Putamen (tissue), 1 donor: Measurements from ENCODE around the gene INSYN2B.

Experiments used
- DNase-seq: peaks from one replicate; pipeline ENCODE4 v3.0.0-alpha.2; 2016; ENCODE audit warnings: low spot score

Gene INSYN2B

DNA sequence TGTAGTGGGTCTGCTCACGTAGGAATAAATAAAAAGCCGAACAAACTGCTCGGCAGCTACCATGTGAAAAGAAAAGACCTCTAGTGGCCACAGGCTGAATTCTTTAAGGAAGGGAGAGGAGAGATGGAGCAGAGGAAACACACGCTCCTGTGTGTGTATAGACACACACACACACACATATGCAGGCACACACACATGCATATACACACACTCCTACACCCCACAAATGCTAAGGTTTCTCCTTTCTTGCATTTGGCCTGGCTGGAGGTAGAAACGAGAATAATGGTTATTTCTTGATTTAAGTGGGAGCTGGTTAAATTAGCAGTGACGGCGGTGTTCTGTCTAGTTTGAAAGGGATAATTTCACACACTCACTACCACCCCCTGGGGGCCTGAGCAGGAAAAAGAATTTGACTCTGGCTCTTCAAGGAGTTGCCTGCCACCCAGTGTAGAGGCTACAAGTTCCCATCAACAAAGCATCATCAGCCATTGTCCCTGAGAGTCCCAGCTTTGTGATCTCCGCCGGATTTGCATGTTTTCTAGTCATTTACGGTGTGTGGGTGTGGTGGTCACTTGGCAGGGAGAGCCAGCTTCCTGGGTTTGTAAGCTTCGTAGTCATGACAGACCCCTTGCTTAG, at the start of gene INSYN2B:
Gene INSYN2B, minus strand, starts transcription at position 78 of the 636 bp plus-strand sequence. CDS start 96,597 bp downstream, outside the sequence.
- peak; percentile 93 for DNase-seq

DNA sequence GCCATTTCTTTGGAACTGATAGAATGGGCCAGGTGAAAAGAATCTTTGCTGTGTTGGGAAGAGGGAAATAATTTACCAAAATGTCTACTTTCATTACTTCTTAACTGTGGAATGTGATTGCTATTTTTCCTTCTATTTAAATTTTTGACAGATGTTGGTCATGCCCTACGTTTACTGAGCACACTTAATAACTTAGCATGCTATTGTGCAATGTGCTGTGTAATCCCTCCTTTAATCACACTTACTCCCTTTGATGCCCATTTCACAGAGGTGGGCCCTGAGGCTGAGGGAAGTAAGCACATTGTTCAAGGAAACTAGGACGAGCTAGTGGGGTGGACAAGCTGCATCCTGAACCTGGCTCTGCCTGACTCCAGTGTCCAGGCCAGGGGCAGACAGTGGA, 47.8 kb upstream of the INSYN2B start:
- DNase-seq = no peak

DNA sequence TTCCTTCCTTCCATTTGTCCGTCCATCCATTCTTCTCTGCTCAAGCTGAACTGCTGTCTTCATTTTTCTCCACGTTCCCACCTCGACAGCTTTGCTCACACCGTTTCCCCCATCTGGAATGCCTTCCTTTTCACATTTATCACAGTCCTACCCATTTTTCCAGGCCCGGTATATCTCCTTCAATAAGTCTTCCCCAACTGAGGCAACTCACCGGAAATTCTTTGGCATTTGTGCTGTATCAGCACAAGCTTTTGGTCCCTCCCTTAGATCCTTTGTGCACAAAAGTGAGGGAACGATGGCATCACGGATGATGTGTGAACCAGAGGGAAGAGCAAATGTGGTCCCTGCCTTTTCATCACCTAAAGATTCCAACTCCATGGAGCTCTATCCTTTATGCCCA, 45.6 kb upstream of the INSYN2B start:
- DNase-seq = no peak

DNA sequence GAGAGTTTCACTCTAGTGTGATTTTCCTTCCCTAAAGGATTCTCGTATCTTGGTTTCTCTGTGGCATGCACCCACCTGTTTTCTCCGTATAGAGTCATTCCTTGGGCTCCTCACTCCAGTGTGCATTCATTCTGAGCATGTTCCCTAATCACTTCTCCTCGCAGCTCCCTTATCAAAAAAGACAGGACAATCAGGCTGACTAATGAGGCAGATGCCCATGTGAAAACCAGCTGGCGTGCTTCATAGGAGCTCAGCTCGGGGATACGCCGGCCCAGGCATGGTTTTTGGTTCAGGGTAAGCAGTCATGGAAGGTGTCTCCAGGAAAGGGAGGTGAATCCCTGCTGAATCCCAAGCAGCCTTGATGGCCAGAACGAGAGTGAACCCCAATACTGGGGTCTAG, 41.2 kb upstream of the INSYN2B start:
- no peak for DNase-seq

DNA sequence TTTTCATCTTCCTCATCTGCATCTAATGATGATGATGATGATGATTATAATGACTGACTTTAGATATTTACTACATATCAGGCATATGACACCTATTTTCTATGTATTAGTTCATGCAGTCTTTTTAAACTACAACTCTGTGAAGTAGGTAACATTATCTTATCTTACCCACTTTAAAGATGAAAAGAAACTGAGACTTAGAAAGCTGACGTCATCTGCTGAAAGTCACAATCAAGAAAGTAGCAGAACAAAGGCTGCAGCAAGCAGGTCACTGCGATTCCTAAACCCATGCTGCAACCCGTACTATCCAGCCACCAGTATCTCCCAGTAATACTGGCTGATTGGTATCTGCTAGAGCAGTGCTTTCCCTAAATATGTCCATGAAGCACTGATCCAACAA, 40.1 kb upstream of the INSYN2B start:
- DNase-seq = no peak

DNA sequence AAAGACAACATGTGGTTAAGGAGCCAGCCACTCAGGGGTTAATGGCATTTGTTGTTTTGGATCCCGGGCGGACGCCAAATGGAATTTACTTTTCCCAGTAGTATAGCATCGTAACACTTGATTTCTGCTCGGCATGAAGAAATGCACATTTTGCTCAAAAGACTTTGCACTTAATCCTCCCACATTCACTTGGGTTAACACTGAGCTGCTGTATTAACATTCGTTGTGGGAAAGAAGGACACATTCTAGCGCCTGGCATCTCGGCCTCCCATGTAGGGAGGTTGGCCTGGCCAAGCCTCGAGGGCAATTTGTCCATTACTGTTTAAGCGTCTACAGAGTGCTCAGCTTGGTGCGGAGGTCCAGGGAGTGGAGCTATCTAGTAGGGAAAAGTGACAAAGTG, 32.3 kb upstream of the INSYN2B start:
- no peak for DNase-seq

DNA sequence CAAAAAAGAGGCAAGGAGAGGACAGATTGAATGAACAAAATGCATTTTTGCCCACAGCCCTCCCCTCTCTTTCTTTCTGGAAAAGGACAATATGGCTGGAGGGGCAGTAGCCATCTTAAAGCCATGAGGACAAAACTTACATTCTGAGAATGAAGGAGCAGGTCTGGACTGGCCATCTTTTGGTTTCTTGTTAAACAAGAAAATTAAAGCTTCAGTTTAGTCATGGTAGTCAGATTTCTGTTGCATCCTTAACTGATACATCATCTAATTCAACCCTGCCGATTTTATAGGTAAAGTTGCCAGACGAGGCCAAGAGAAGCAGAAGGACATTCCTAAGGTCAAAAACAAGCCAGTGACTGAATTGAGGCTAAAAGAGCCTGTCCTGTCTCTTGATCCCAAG, 31.5 kb upstream of the INSYN2B start:
- no peak for DNase-seq

DNA sequence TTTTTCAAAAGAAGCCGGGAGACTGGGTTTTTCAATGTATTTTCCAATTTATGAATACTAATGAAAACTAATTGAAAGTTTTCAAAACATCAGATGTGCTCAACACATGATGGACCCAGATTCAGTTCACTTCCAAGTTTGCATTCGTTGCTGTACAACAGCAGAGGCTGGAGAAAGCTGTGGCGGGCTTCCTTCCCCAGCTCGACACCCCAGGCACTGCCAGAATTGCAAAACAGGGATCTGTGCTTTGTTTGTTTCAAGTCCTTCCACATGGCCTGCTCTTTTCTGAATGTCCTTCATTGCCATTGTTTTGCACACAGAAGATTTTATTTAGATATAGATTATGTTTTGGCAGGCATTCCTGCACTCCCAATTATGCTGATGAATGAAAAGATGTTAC, 30.3 kb upstream of the INSYN2B start:
- DNase-seq = no peak

DNA sequence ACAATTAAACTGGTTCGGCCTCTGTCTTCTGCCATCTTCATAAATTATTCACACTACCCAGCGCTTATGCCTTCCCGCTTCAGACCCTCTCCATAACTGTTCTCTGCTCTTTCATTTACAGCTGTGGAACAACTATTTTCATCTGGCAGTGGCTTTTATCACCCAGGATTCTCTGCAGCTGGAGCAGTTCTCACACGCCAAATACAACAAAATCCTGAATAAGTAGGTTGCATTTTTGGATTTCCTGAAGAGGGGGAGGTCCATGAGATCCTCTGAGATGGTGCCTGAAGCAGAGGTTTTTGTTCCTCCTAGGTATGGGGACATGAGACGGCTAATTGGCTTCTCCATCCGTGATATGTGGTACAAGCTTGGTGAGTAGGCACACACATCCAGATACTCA, 28.1 kb upstream of the INSYN2B start:
- no peak for DNase-seq

DNA sequence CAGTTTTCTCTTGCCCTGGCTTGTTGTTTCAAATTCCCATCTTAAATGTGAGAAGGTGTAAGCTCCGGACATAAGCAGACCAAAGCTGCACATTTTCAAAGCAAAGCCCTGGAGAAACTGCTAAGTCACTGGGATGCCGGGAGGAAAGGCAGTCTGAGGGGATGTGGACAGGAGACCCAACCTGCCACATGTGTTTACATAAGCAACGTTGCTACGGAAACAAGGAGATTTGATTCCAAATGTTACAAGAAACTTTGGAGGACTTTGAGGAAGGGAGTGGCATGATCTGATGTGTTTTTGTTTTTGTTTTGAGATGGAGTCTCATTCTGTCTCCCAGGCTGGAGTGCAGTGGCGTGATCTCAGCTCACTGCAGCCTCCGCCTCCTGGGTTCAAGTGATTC, 25.7 kb upstream of the INSYN2B start:
- no peak for DNase-seq

DNA sequence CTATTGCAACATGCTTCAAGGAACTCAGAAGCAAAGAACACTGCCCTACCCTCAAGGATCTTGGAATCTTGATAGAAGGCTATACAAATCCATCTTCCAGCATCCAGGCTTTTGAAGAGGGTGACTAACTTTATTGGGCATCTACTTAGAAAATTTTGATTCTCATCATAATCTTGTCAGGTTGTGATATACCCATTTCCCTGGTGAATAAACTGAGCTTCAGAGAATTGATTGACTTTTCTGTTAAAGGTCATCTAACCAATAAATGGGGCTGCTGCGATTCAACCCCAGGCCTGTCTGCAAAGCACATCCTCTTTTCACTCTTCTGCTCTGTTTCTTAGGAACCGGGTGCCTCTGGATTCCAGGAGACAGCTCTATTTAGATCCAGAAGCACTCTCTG, 19.9 kb upstream of the INSYN2B start:
- DNase-seq = no peak

DNA sequence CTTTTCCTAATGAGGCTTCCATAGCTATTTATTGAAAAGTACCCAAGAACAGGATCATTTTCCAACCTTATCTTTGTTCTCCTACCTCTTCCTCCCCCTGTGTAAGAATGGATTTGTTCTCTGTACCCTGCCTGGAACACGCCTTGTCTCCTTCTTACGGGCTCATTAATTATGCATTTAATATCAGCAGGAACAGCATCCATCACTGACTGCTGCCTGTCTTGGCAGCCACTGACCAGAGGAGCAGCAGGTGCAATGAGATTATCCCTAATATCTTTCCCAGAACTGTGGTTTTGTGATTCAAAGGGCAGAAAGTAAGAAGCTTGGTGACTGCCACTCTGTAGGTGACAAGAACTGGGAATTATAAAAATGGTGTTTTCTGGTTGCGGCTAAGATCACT, 19.3 kb upstream of the INSYN2B start:
- no peak for DNase-seq

DNA sequence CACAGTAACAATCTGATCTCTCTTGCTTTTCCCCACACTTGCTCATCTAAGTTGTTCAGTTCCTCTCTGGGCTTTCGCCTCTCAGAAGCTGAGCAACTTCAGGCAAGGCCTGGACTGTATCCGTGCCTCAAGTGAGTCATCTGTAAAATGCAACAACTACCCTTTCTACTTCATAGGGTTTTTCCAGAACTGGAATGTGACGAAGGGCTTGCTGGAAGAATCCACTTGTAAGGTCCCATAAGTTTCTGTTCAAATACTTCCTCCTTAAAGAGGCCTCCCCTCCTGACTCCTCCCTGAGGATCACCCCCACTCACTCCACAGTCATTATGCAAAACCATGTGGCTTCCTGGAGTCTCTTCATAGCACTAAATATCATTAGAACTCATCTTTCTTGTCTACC, 17.5 kb upstream of the INSYN2B start:
- DNase-seq = no peak

DNA sequence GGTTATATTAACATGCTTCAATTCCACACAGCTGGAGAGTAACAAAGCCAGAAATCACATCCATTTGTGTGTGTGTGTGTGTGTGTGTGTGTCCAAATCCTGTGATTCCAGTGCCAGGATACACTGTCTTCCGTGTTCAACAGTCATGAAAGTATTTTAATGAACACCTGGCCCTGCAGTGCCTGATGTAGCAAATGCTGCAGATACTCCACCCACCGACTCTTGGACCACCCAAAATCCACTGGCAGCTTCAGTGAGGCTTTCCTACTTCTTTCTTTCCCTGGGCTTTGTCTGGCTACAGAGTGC, 13.1 kb upstream of the INSYN2B start:
- DNase-seq = no peak

DNA sequence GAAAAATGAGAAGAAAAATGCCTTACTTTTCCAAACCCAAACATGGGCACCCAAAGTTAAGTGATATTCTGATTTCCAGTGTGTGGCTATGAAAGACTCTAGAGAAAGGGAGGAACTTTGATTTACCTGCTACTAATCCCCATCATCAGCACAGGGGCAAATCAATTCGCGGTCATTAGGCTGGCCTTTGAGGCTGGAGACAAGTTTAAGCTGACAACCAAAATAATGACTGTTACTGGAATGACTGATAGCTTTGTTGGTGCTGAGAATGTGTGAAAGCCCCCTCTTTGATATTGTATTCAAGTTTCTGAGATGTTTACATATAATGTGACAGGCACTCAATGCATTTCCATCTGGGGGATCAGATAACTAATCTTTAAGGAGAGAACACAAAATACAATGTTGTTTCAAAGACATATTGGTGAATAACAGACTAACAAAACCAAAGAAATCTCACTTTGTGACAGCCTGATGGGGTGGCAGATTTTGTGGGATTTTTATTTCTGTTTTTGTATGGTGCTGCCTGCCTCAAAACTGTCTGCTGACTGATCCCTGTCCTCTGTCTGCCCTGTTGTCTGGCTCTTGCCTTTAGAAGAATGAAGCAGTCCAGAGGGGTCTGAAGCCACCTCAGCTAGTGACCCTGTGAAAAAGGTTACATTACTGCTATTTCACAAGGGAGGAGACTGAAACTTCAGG, 12.6 kb upstream of the INSYN2B start:
- no peak for DNase-seq

DNA sequence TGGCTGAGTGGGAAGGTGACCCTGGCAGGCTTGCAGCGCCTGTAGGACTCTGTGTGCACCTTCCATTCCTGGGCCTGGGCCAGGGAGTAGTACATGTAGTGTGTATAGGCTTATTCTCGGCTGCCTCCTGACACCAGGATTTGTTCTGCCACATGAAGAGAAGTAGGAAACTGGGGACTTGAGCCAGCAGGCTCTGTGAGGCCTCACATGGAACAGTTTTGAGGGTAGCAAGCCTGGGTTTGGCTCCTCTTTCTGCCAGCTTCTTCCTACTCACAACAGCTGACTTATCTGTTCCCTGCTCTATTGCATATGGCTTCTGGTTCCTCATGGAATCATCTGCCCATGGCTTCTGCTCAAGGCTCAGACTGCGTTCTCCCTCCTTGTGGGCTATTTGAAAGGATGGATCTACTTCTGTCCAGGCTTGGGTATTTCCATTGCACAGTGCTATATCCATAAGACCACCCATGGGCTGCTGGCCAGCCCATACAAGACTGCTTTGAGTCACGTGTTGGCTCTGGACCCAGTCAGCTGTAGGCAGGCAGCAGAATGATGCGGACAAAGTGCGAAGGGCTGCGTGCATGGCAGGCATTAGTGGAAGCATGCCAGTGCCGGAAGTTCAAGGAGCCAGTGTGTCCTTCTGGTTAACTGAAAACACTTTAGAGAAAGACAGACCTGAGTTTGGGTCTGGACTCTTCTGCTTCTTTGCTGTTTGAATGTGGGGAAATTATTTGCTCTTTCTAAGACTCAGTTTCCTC, 11.0 kb upstream of the INSYN2B start:
- no peak for DNase-seq

DNA sequence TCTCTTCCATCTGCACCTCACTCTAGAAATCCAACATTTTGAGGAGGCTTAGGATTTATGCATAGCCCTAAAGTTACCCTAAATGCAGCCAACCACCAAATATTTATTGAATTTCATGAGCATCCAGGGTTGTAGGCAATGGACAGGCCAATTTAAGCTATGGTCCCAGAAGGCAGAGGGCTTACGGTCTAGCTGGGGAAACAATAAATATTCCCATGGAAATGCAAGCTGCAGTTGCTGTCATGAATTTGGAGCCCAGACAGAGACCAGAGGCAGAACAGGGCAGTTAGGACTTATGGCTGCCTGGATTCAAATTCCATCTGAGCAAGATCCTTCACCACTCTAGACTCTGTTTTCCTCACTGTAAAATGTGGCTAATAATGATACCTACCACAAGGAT, 9.1 kb upstream of the INSYN2B start:
- DNase-seq = no peak

DNA sequence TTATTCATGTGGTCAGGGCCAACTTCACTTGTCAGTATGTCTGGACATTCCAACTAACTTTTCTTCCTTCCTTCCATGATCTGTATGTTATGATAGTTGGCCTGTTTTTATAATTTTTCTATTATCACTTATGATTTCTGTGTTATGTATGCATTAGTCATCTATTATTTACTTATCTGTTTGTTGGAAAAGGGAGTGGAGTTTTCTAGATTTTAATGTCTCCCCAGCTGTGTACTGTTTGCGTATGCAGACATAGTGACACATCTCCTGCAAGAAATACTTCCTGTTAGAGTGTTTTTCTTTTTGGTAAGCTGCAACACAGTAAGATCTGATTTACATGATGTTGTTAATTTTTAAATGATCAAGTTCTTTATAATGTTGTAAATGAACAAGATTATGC, 8.7 kb upstream of the INSYN2B start:
- no peak for DNase-seq

DNA sequence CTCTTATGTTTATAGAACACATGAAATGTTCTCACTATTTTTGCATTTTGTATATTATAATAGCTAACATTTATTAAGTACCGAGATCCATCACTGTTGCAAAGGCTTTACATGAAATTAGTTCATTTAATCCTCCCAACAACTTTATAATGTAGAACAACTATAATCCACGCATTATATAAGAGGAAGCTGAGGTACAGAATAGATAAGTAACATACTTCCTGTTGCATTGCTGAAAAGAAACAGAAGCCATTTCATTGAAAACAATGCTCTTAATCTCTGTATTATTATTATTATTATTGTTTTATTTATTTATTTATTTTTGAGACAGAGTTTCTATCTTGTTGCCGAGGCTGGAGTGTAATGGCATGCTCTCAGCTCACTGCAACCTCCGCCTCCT, 7.9 kb upstream of the INSYN2B start:
- no peak for DNase-seq

DNA sequence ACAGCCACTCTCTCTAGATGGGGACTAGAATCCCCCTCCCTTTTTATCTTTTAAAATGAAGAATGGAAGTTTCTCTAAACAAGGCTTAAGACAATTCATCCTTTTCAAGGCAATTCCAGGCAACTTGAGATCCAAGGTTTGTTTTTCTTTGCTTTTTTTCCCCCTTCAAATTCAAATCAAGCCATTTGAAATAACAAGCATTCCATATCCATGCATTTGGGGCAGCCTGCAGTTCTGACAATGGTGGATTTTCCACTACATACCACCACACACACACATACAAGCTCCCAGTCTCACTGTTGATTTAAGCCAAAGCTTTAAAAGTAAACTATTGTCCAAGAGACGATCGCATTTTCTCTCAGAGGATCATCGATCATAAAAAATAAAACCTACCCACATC, 424 bp downstream of the INSYN2B start:
- DNase-seq = peak; percentile 27

DNA sequence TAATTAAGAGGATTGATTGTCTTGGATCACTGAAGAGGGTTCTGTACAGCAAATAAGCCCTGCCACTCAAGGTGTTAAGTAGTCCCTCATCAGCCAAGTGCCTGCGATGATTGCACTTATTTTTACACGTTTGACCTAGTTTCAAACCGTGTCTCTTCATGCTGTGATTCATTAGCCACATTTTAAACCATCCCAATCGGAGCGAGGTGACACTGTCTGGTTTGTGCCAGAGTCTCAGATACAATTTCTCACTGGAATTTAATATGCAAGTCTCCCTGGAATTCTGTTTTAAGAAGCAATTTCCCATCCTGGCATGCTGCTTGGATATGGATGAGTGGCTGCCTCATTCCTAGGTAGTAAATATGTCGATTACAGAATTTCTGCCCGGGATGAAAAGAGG, 1.6 kb downstream of the INSYN2B start:
- peak; percentile 23 for DNase-seq

DNA sequence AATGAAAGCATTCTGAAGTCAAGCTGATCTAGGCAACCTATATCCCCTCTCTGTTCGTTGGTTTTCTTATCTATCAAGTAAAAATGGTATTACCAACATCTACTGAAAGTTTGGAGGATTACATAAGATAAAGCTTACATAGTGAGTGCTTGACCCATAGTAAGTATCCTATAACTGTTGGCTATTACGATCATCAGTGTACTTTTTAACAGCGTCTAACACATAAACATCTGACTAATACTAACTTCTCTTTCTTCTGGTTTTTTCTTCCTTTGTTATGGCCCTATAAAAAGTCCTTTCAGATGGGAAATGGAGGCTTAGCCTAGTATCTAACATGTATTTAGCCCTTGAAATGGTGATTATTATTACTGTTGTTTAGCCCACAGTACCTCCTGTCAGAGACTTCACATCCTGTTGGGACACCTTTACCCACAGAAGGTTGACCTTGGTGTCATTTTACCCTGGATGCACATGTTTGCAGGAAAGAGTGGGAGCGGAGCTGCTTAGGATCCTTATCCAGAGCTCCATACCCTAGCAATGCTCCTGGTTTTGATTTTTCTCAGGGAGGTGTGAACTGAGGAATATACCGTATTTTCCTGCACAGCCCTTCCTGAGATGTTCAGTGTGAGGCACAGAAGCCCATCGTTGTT, 6.0 kb downstream of the INSYN2B start:
- no peak for DNase-seq

DNA sequence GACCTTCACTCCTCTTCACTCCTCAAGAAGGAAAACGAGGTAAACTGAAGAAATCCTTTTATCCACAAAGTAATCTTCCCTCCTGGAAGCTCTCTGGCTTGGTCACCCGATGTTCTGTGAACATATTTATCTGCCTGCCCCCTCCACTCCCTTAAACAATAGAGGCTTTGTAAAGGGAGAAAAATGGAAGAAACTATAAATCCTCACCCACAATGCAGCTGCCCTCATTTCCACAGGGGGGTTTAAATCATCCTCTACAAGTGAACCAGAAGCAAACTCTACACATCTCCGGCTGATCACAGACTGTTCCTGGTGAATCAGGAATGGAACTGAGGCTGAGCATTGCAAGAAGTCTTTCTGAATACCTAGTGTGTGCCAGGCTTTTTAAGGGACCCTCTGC, 7.2 kb downstream of the INSYN2B start:
- no peak for DNase-seq
